ENCODE results near the gene CCNG2.

The CCNG2 gene

GRCh38 chr4:77187322-77187721 is 30.3 kb downstream of the CCNG2 start:
- DNase-seq (ENCODE audit: low read depth in 1 of 2, low spot score in 1 of 2), result no peak
- no peak for TF ChIP-seq REST (IDR thresholded peaks at IDR 0.05; ENCODE audit: insufficient replicate concordance, low read depth)
- no peak for TF ChIP-seq GABPA (IDR thresholded peaks at IDR 0.05; ENCODE audit: low read depth)
- peak; percentile 13; the same call in 1 of the 2 replicates for TF ChIP-seq SPI1 (IDR thresholded peaks at IDR 0.05; ENCODE audit: borderline replicate concordance, low read depth)
- Histone ChIP-seq H3K4me3 (replicated peaks; ENCODE audit: insufficient read depth, low read length) (no peak overlapping the region), H3K27ac (replicated peaks) (no peak overlapping the region), H3K27me3 (ENCODE audit: insufficient read depth, poor library complexity, severe bottlenecking) (no peaks in the 10 kb centered on the region)

- TF ChIP-seq GABPA (IDR thresholded peaks at IDR 0.05; ENCODE audit: low read depth) (no peak), REST (IDR thresholded peaks at IDR 0.05; ENCODE audit: insufficient replicate concordance, low read depth) (no peak), CTCF (IDR thresholded peaks at IDR 0.05; ENCODE audit: insufficient read depth, low read length) (no peak), SPI1 (IDR thresholded peaks at IDR 0.05; ENCODE audit: borderline replicate concordance, low read depth) (no peak), POLR2AphosphoS5 (IDR thresholded peaks at IDR 0.05; ENCODE audit: low read depth) (no peak)
- no peak overlapping the region for H3K4me3 ChIP-seq (replicated peaks; ENCODE audit: insufficient read depth, low read length)
- no peak overlapping the region for H3K27ac ChIP-seq (replicated peaks)
- no peak for DNase-seq (ENCODE audit: low read depth in 1 of 2, low spot score in 1 of 2)
- H3K27me3 ChIP-seq (ENCODE audit: insufficient read depth, poor library complexity, severe bottlenecking), result no peaks in the 10 kb centered on the region
Measured at GRCh38 chr4:77188498-77189220, 31.7 kb downstream of the CCNG2 start.

GRCh38 chr4:77189412-77189811 is 32.4 kb downstream of the CCNG2 start:
- DNase-seq (ENCODE audit: low read depth in 1 of 2, low spot score in 1 of 2), result no peak
- H3K4me3 ChIP-seq (replicated peaks; ENCODE audit: insufficient read depth, low read length), result no peak overlapping the region
- TF ChIP-seq POLR2AphosphoS5 (IDR thresholded peaks at IDR 0.05; ENCODE audit: low read depth) (no peak), CTCF (IDR thresholded peaks at IDR 0.05; ENCODE audit: insufficient read depth, low read length) (no peak), REST (IDR thresholded peaks at IDR 0.05; ENCODE audit: insufficient replicate concordance, low read depth) (no peak), SPI1 (IDR thresholded peaks at IDR 0.05; ENCODE audit: borderline replicate concordance, low read depth) (no peak), GABPA (IDR thresholded peaks at IDR 0.05; ENCODE audit: low read depth) (no peak)
- no peak overlapping the region for H3K27ac ChIP-seq (replicated peaks)
- H3K27me3 ChIP-seq (ENCODE audit: insufficient read depth, poor library complexity, severe bottlenecking), result no peaks in the 10 kb centered on the region
